Suprapubic skin (tissue), 4 donors: ENCODE results near the gene COG4. TPM values are rescaled to one million over a fixed set of nuclear protein-coding genes. Genes with fewer than 3 reads are reported as not detected.

Experiments used
- DNase-seq, 2 donors: peaks; one replicate each; pipeline ENCODE4 v3.0.0-alpha.2; 2019; ENCODE audit warnings: low spot score in 2 of 2
- H3K27ac ChIP-seq: fragments of 200-600 bp; sonication (generic); one replicate; pipeline ENCODE4 v1.5.1; 2019
- H3K27me3 ChIP-seq: fragments of 200-600 bp; sonication (generic); one replicate; pipeline ENCODE4 v1.5.1; 2019
- H3K36me3 ChIP-seq: fragments of 200-600 bp; sonication (generic); one replicate; pipeline ENCODE4 v1.5.1; 2019
- H3K4me1 ChIP-seq: fragments of 200-600 bp; sonication (generic); one replicate; pipeline ENCODE4 v1.5.1; 2019
- H3K4me3 ChIP-seq: fragments of 200-600 bp; sonication (generic); one replicate; pipeline ENCODE4 v1.5.1; 2019; ENCODE audit warnings: mild to moderate bottlenecking
- H3K9me3 ChIP-seq: fragments of 200-600 bp; sonication (generic); one replicate; pipeline ENCODE4 v1.5.1; 2019
- CTCF ChIP-seq, 2 donors: fragments of 200-600 bp in 1 of 2; fragments of 450-650 bp in 1 of 2; sonication (generic) in 1 of 2; IDR thresholded peaks; one replicate each; pipeline ENCODE4 v1.5.1; 2016 to 2019; ENCODE audit warnings: antibody characterized with exemption in 2 of 2, mild to moderate bottlenecking in 1 of 2, moderate library complexity in 1 of 2
- EP300 ChIP-seq: sonication (generic); formaldehyde crosslinking; IDR thresholded peaks from one replicate; pipeline ENCODE4 v1.6.1; 2017; ENCODE audit warnings: antibody characterized with exemption
- POLR2A ChIP-seq, 2 donors: fragments of 450-650 bp; IDR thresholded peaks; one replicate each; pipeline ENCODE4 v1.6.1; 2017; ENCODE audit warnings: antibody characterized with exemption in 2 of 2, mild to moderate bottlenecking in 2 of 2, moderate library complexity in 2 of 2
- POLR2AphosphoS5 ChIP-seq, 3 donors: sonication (generic); formaldehyde crosslinking; IDR thresholded peaks; one replicate each; pipeline ENCODE4 v1.6.1; 2017; ENCODE audit warnings: antibody characterized with exemption in 3 of 3
- WGBS: methylation state at CpG from one replicate; pipeline ENCODE4 v1.1.5; 2018; 5-methylcytosine and 5-hydroxymethylcytosine counted together
- total RNA-seq, 4 donors: library from RNA; depleted of rRNA; stranded (reverse); fragments of >200 nt; gene quantifications; one replicate each; pipeline ENCODE4 v1.1.0, GENCODE V29; 2016

COG4 gene
- total RNA-seq, 4 donors from 2014 or later, result 35.0 to 59.9 (median 48.2) TPM

GRCh38 chr16:70520612-70521297, 2.6 kb downstream of the COG4 start:
- TF ChIP-seq POLR2A (IDR thresholded peaks at IDR 0.05), result no peak
- TF ChIP-seq POLR2AphosphoS5 (IDR thresholded peaks at IDR 0.05), result no peak
- TF ChIP-seq CTCF (IDR thresholded peaks at IDR 0.05), result no peak
- TF ChIP-seq EP300, result no peak
- Histone ChIP-seq H3K4me3 (no peak overlapping the region), H3K27me3 (no peaks in the 10 kb centered on the region), H3K27ac (no peak overlapping the region), H3K36me3 (peaks cover 29% of the 10 kb centered on the region), H3K4me1 (peaks cover 28% of the 10 kb centered on the region), H3K9me3 (no peaks in the 10 kb centered on the region)
- 77% methylated on average over 8 of the region's 8 CpGs for WGBS
- DNase-seq, result no peak

- H3K4me1 ChIP-seq, result peaks cover 2% of the 10 kb centered on the region
- H3K36me3 ChIP-seq, result peaks cover 95% of the 10 kb centered on the region
- DNase-seq, result peak in 1 of 2 donors; percentile 38
- WGBS, result 91% methylated on average over 5 of the region's 5 CpGs
- H3K4me3 ChIP-seq, result no peak overlapping the region
- no peak for TF ChIP-seq POLR2AphosphoS5 (IDR thresholded peaks at IDR 0.05)
- no peak for TF ChIP-seq EP300
- no peak for TF ChIP-seq CTCF (IDR thresholded peaks at IDR 0.05)
- no peak for TF ChIP-seq POLR2A (IDR thresholded peaks at IDR 0.05)
- H3K27me3 ChIP-seq, result no peaks in the 10 kb centered on the region
- H3K9me3 ChIP-seq, result no peaks in the 10 kb centered on the region
- no peak overlapping the region for H3K27ac ChIP-seq
Observed at GRCh38 chr16:70512456-70512855, 10.9 kb downstream of the COG4 start.

- Histone ChIP-seq H3K36me3 (peaks cover 94% of the 10 kb centered on the region), H3K4me3 (no peak overlapping the region), H3K4me1 (peaks cover 2% of the 10 kb centered on the region), H3K9me3 (no peaks in the 10 kb centered on the region), H3K27ac (no peak overlapping the region), H3K27me3 (no peaks in the 10 kb centered on the region)
- TF ChIP-seq CTCF (IDR thresholded peaks at IDR 0.05), result no peak
- TF ChIP-seq EP300, result no peak
- TF ChIP-seq POLR2A (IDR thresholded peaks at IDR 0.05), result no peak
- TF ChIP-seq POLR2AphosphoS5 (IDR thresholded peaks at IDR 0.05), result no peak
- WGBS, result 88% methylated on average over 1 of the region's 1 CpG
- DNase-seq, result peak in 1 of 2 donors; percentile 11
Observed at GRCh38 chr16:70511833-70512232, 11.5 kb downstream of the COG4 start.

GRCh38 chr16:70510216-70510615, 13.1 kb downstream of the COG4 start:
- no peak overlapping the region for H3K4me3 ChIP-seq
- peaks cover 2% of the 10 kb centered on the region for H3K4me1 ChIP-seq
- 98% methylated on average over 3 of the region's 3 CpGs for WGBS
- DNase-seq, result no peak
- H3K27ac ChIP-seq, result no peak overlapping the region
- no peaks in the 10 kb centered on the region for H3K9me3 ChIP-seq
- no peaks in the 10 kb centered on the region for H3K27me3 ChIP-seq
- TF ChIP-seq CTCF (IDR thresholded peaks at IDR 0.05) (no peak), EP300 (no peak), POLR2A (IDR thresholded peaks at IDR 0.05) (no peak), POLR2AphosphoS5 (IDR thresholded peaks at IDR 0.05) (no peak)
- H3K36me3 ChIP-seq, result peaks cover 90% of the 10 kb centered on the region

- Histone ChIP-seq H3K36me3 (peaks cover 80% of the 10 kb centered on the region), H3K4me1 (peaks cover 2% of the 10 kb centered on the region), H3K4me3 (no peak overlapping the region), H3K27ac (no peak overlapping the region), H3K27me3 (no peaks in the 10 kb centered on the region), H3K9me3 (no peaks in the 10 kb centered on the region)
- TF ChIP-seq CTCF (IDR thresholded peaks at IDR 0.05) (no peak), EP300 (no peak), POLR2A (IDR thresholded peaks at IDR 0.05) (no peak), POLR2AphosphoS5 (IDR thresholded peaks at IDR 0.05) (no peak)
- WGBS, result 63% methylated on average over 5 of the region's 5 CpGs
- DNase-seq, result no peak
Observed at GRCh38 chr16:70508752-70509151, 14.6 kb downstream of the COG4 start.
